Hippocampal formation (tissue), 2 donors: Measurements from ENCODE around the gene FMN2.

Experiments
- DNase-seq, 2 donors: peaks; one replicate each; lab custom pipeline; 2025; lab: John Stamatoyannopoulos, UW

FMN2 gene

GRCh38 chr1:240198376-240198775 is 106.7 kb downstream of the FMN2 start:
- no peak for DNase-seq

GRCh38 chr1:240199758-240200645 is 108.3 kb downstream of the FMN2 start:
- DNase-seq: no peak

GRCh38 chr1:240201931-240202330 is 110.2 kb downstream of the FMN2 start:
- DNase-seq: no peak

- DNase-seq: no peak
Measured at GRCh38 chr1:240207073-240207709, 115.5 kb downstream of the FMN2 start.

GRCh38 chr1:240210026-240210425 is 118.3 kb downstream of the FMN2 start:
- no peak for DNase-seq

GRCh38 chr1:240212556-240212955 is 120.9 kb downstream of the FMN2 start:
- no peak for DNase-seq

GRCh38 chr1:240217403-240217802 is 125.7 kb downstream of the FMN2 start:
- DNase-seq: no peak

- DNase-seq: no peak
Measured at GRCh38 chr1:240219104-240219503, 127.4 kb downstream of the FMN2 start.

- no peak for DNase-seq
Measured at GRCh38 chr1:240226102-240226501, 134.4 kb downstream of the FMN2 start.

GRCh38 chr1:240230816-240231215 is 139.1 kb downstream of the FMN2 start:
- DNase-seq: no peak

GRCh38 chr1:240232530-240232929 is 140.8 kb downstream of the FMN2 start:
- no peak for DNase-seq

- no peak for DNase-seq
Measured at GRCh38 chr1:240234485-240235210, 143.0 kb downstream of the FMN2 start.

- no peak for DNase-seq
Measured at GRCh38 chr1:240235521-240236288, 144.0 kb downstream of the FMN2 start.

GRCh38 chr1:240237305-240237721 is 145.6 kb downstream of the FMN2 start:
- DNase-seq: no peak

- DNase-seq: no peak
Measured at GRCh38 chr1:240239309-240239708, 147.6 kb downstream of the FMN2 start.

GRCh38 chr1:240241278-240241677 is 149.6 kb downstream of the FMN2 start:
- no peak for DNase-seq

- no peak for DNase-seq
Measured at GRCh38 chr1:240242601-240243144, 151.0 kb downstream of the FMN2 start.

- no peak for DNase-seq
Measured at GRCh38 chr1:240244968-240245628, 153.4 kb downstream of the FMN2 start.

GRCh38 chr1:240245629-240246020 is 153.9 kb downstream of the FMN2 start:
- DNase-seq: no peak

- DNase-seq: no peak
Measured at GRCh38 chr1:240247899-240248298, 156.2 kb downstream of the FMN2 start.

- no peak for DNase-seq
Measured at GRCh38 chr1:240254006-240254405, 162.3 kb downstream of the FMN2 start.
